C4-2B (cell line): ENCODE measurements around the gene NUCKS1.

ENCODE experiments used
- H3K27ac ChIP-seq: fragments of 450-650 bp; 2 replicates; pipeline ENCODE4 v1.5.1; 2017
- CTCF ChIP-seq: fragments of 450-650 bp; conservative IDR thresholded peaks from 2 replicates; pipeline ENCODE4 v1.5.1; 2017; ENCODE audit warnings: mild to moderate bottlenecking
- ZFX ChIP-seq: fragments of 450-650 bp; IDR thresholded peaks from 2 replicates; pipeline ENCODE4 v1.6.1; 2017

Gene NUCKS1

GRCh38 chr1:205680073-205680851 lies 69.7 kb downstream of the NUCKS1 start, which contains the start of gene SLC45A3:
Gene SLC45A3, minus strand, starts transcription at chr1:205680509. Its CDS starts 15,853 bp downstream, at chr1:205664656.
- TF ChIP-seq ZFX (no peak; the same call in 1 of the 2 replicates), CTCF (no peak)
- H3K27ac ChIP-seq, result peak within 1 kb of the TSS; percentile 86

GRCh38 chr1:205678286-205679111 lies 71.5 kb downstream of the NUCKS1 start:
- no peak for TF ChIP-seq CTCF
- TF ChIP-seq ZFX, result no peak
- peak overlapping the region; percentile 86 for H3K27ac ChIP-seq

GRCh38 chr1:205677167-205677566 lies 72.8 kb downstream of the NUCKS1 start:
- TF ChIP-seq CTCF (no peak), ZFX (no peak)
- peak overlapping the region; percentile 57 for H3K27ac ChIP-seq

GRCh38 chr1:205676597-205676996 lies 73.4 kb downstream of the NUCKS1 start:
- H3K27ac ChIP-seq, result peak overlapping the region; percentile 57
- TF ChIP-seq CTCF, result no peak
- no peak for TF ChIP-seq ZFX

DNA sequence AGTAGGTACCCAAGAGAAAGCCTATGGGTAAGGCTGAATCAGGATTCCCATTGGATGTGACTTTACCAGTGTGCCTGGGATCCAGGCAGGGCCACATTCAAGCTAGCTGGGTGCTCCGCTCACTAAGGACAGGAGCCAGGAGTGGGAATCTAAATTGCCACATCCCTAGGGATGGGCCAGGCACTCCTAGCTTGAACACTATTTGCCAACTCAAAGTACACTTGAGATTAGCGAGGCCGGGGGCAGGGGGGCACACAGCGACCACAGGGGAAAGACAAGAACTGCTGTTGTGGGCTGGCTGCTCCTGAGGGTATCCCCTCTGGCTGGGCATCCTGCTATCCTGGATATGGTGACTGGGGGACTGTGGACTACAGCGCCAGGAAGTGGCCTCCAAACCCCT lies 74.0 kb downstream of the NUCKS1 start:
- TF ChIP-seq CTCF (no peak), ZFX (no peak)
- peak overlapping the region; percentile 57 for H3K27ac ChIP-seq

GRCh38 chr1:205675247-205675646 lies 74.7 kb downstream of the NUCKS1 start:
- H3K27ac ChIP-seq, result peak overlapping the region; percentile 57
- TF ChIP-seq CTCF (no peak), ZFX (0 out of 2 replicates have a peak, but pooled peaks have one; percentile 13)

DNA sequence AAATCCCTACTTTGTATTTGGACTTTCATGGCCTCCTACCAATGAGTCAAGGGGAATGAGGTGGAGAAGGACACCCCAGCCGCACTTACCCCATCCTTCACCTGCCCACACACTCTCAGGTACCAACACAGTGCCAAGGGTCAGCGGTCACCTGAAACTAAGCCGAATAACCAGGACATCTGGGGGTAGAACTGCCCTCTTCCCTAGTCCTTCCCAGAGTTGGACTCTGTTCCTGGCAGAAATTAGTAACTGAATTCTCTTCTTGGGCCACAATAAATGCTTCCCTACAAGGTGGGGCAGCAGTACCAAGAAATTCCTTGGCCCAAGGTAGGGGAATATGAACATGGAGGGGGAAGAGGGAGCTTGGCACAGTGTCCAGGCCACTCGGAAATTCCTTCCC lies 77.0 kb downstream of the NUCKS1 start:
- TF ChIP-seq CTCF (no peak), ZFX (no peak)
- peak overlapping the region; percentile 3 for H3K27ac ChIP-seq
